ENCODE data around the gene SLC35F3. TPM values are rescaled to one million over a fixed set of nuclear protein-coding genes. Genes with fewer than 3 reads are reported as not detected.

Gene SLC35F3
- total RNA-seq, 1 donor from 2014 or later: 0.36 TPM

DNA sequence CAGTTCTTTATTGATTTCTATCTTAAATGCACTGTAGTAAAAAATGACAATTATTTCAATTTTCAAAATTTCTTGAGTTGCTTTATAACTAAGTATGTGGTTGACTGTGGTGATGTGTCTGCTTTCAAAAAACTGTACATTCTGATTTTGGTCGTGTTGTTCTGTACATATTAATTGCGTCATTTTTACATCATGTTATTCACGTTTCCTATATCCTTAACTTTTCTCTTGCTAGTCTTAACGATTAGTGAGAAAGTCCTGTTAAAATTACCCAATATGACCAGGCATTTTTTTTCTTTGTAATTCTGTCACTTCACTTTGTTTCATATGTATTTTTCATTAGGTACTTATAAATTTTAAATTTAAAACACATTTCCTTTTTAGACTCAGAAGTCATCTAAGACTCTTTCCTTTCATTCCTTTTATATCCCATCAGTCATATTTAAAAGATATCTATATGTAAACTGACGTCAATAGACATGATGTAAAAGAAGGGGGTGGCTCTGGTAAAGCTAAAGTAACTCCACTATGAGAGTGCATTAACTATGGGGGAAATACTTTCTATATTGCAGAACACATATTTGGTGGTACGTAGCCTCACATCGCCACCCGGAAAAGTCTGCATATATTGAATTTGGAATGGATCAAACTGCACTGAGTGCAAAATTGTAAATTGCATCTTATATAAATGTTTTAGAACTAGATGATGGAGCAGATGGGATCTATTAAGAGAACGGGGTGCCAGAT is 467.7 kb downstream of the SLC35F3 start:
- Mint-ChIP-seq H3K4me3 (ENCODE audit: unreplicated experiment) (peak overlapping the region; percentile 98), H3K27me3 (ENCODE audit: unreplicated experiment) (peaks cover 3% of the 10 kb centered on the region), H3K9me3 (ENCODE audit: unreplicated experiment) (no peaks in the 10 kb centered on the region), H3K4me1 (ENCODE audit: unreplicated experiment) (peaks cover 14% of the 10 kb centered on the region), H3K27ac (ENCODE audit: unreplicated experiment) (peak overlapping the region; percentile 99), H3K36me3 (ENCODE audit: low read depth, unreplicated experiment) (peaks cover 10% of the 10 kb centered on the region)
- DNase-seq (ENCODE audit: low spot score): no peak
- TF ChIP-seq, protein P1, sequence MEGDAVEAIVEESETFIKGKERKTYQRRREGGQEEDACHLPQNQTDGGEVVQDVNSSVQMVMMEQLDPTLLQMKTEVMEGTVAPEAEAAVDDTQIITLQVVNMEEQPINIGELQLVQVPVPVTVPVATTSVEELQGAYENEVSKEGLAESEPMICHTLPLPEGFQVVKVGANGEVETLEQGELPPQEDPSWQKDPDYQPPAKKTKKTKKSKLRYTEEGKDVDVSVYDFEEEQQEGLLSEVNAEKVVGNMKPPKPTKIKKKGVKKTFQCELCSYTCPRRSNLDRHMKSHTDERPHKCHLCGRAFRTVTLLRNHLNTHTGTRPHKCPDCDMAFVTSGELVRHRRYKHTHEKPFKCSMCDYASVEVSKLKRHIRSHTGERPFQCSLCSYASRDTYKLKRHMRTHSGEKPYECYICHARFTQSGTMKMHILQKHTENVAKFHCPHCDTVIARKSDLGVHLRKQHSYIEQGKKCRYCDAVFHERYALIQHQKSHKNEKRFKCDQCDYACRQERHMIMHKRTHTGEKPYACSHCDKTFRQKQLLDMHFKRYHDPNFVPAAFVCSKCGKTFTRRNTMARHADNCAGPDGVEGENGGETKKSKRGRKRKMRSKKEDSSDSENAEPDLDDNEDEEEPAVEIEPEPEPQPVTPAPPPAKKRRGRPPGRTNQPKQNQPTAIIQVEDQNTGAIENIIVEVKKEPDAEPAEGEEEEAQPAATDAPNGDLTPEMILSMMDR (IDR thresholded peaks at IDR 0.05; ENCODE audit: unreplicated experiment): no peak

DNA sequence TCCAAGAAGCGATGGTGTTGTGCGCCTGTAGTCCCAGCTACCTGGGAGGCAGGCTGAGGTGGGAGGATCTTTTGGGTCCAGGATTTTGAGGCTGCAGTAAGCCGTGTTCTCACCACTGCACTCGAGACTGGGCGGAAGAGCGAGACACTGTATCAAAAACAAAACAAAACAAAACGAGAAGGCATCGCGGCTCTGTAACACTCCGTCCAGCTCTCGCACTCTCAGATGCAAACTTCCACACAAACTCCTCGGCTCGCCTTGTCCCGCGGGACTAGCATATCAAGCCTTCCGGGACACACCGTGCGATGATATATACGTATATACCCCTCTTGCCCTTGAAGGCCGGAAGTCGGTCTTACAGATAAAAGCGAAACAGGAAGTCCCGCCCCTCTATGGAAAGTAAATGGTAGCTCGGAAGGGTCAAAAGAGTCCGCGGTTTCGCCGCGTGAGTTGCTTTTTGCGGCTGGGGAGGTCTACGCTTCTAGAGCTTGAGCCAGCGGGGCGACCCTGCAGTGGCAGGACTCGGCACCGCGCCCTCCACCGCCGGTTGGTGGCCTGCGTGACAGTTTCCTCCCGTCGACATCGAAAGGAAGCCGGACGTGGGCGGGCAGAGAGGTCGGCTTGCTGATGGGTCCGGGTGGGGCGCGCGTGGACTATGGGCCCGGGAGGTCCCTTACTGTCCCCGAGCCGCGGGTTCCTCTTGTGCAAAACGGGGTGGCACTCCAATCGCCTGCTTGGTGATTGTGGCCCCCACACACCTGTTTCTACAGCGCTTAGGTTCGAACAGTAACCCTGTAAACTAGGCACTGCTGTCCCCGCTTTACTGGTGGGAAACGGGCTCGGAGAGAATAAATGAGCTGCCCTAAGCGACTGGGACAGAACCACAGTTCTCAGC is 468.8 kb downstream of the SLC35F3 start, which contains the start of gene COA6:
TSS of gene COA6 (plus strand) at position 393 of the 895 bp plus-strand sequence. CDS start at position 404, 11 bp downstream.
- peak within 1 kb of the TSS; percentile 99 for H3K27ac Mint-ChIP-seq (ENCODE audit: unreplicated experiment)
- TF ChIP-seq, protein P1 (IDR thresholded peaks at IDR 0.05; ENCODE audit: unreplicated experiment): no peak
- H3K27me3 Mint-ChIP-seq (ENCODE audit: unreplicated experiment): peaks cover 3% of the 10 kb centered on the region
- H3K9me3 Mint-ChIP-seq (ENCODE audit: unreplicated experiment): no peaks in the 10 kb centered on the region
- peak; percentile 79 for DNase-seq (ENCODE audit: low spot score)
- H3K4me1 Mint-ChIP-seq (ENCODE audit: unreplicated experiment): peaks cover 14% of the 10 kb centered on the region
- H3K36me3 Mint-ChIP-seq (ENCODE audit: low read depth, unreplicated experiment): peaks cover 17% of the 10 kb centered on the region
- H3K4me3 Mint-ChIP-seq (ENCODE audit: unreplicated experiment): peak within 1 kb of the TSS; percentile 98

DNA sequence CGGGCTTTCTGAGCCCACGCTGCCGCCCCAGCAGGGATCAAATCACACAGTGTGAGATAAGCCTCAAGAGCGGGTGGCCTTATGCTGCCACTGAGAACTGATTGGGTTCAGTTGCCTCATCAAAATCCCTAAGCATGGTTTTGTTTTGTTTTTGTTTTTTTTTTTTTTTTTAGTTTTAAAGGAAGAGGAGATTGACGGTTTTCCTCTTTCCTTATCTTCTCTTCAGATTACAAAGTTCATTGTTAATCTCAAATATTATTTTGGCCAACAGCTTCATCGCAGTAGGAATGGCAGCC is 469.4 kb downstream of the SLC35F3 start:
- peak overlapping the region; percentile 98 for H3K4me3 Mint-ChIP-seq (ENCODE audit: unreplicated experiment)
- H3K9me3 Mint-ChIP-seq (ENCODE audit: unreplicated experiment): no peaks in the 10 kb centered on the region
- peaks cover 3% of the 10 kb centered on the region for H3K27me3 Mint-ChIP-seq (ENCODE audit: unreplicated experiment)
- H3K36me3 Mint-ChIP-seq (ENCODE audit: low read depth, unreplicated experiment): peaks cover 22% of the 10 kb centered on the region
- TF ChIP-seq, protein P1 (IDR thresholded peaks at IDR 0.05; ENCODE audit: unreplicated experiment): no peak
- peak overlapping the region; percentile 99 for H3K27ac Mint-ChIP-seq (ENCODE audit: unreplicated experiment)
- peaks cover 14% of the 10 kb centered on the region for H3K4me1 Mint-ChIP-seq (ENCODE audit: unreplicated experiment)
- no peak for DNase-seq (ENCODE audit: low spot score)

Small RNA genes within 50 kb of the gene (microRNA-seq; reads per million reads assigned to microRNA genes)
- gene MIR4671 (ENCODE audit: unreplicated experiment): not detected
